ENCODE data around the gene SRPX.

GRCh38 chrX:38224160-38224559 is 3.5 kb upstream of the SRPX start:
- TF ChIP-seq EZH2phosphoT487 (IDR thresholded peaks at IDR 0.05; ENCODE audit: borderline replicate concordance, low read depth, low read length): no peak
- TF ChIP-seq CTCF (conservative IDR thresholded peaks at IDR 0.05; ENCODE audit: low read length): no peak
